NK-92 (cell line): Measurements from ENCODE around the gene GP9.
A peak's percentile ranks its signal among the peaks of the same experiment; 100 is the strongest.

Experiments used
- DNase-seq: peaks from one replicate; lab custom pipeline; 2025; ENCODE audit not compliant: unreplicated experiment; lab: John Stamatoyannopoulos, UW

Gene GP9

GRCh38 chr3:129060276-129061022 is at the start of gene GP9:
GP9 (plus strand) TSS chr3:129060779; CDS start chr3:129061740, 961 bp downstream.
- DNase-seq, result no peak

GRCh38 chr3:129013491-129013891 is 47.1 kb upstream of the GP9 start:
- no peak for DNase-seq

- no peak for DNase-seq
These were observed 46.4 kb upstream of the GP9 start for GRCh38 chr3:129014148-129014547.

- DNase-seq, result no peak
These were observed 45.7 kb upstream of the GP9 start for GRCh38 chr3:129014793-129015345.

- DNase-seq, result no peak
These were observed 45.0 kb upstream of the GP9 start for GRCh38 chr3:129015388-129016105.

- no peak for DNase-seq
These were observed 44.2 kb upstream of the GP9 start for GRCh38 chr3:129016356-129016719.

- DNase-seq, result no peak
These were observed 43.7 kb upstream of the GP9 start for GRCh38 chr3:129016720-129017483.

GRCh38 chr3:129017484-129017899 is 43.1 kb upstream of the GP9 start:
- DNase-seq, result no peak

- DNase-seq, result no peak
These were observed 42.3 kb upstream of the GP9 start for GRCh38 chr3:129018271-129018670.

- DNase-seq, result no peak
These were observed 41.8 kb upstream of the GP9 start for GRCh38 chr3:129018751-129019150.

GRCh38 chr3:129019266-129019665 is 41.3 kb upstream of the GP9 start:
- no peak for DNase-seq

GRCh38 chr3:129020691-129021090 is 39.9 kb upstream of the GP9 start:
- no peak for DNase-seq

GRCh38 chr3:129021140-129021551 is 39.4 kb upstream of the GP9 start:
- DNase-seq, result no peak

GRCh38 chr3:129022114-129023007 is 38.2 kb upstream of the GP9 start:
- DNase-seq, result no peak

- no peak for DNase-seq
These were observed 37.6 kb upstream of the GP9 start for GRCh38 chr3:129023008-129023358.

GRCh38 chr3:129023909-129024308 is 36.7 kb upstream of the GP9 start:
- DNase-seq, result no peak

- no peak for DNase-seq
These were observed 35.5 kb upstream of the GP9 start for GRCh38 chr3:129025108-129025507.

GRCh38 chr3:129025691-129026435 is 34.7 kb upstream of the GP9 start:
- DNase-seq, result no peak

- peak; percentile 57 for DNase-seq
These were observed 33.6 kb upstream of the GP9 start for GRCh38 chr3:129026728-129027543.
